ENCODE measurements around the gene FGR. TPM values are rescaled to one million over a fixed set of nuclear protein-coding genes. Genes with fewer than 3 reads are reported as not detected.
"Not testable (repeated sequence)": the region's sequence is repeated elsewhere in the genome, so short reads cannot be mapped to it uniquely, and the experiment has no call there.

The FGR gene
- total RNA-seq, 1 donor from 2014 or later, result 149 TPM

GRCh38 chr1:27630859-27631491 is 4.0 kb downstream of the FGR start:
- intact Hi-C loops (cut with DNase I), result no loop called here
- Histone ChIP-seq H3K9me3 (no peaks in the 10 kb centered on the region), H3K27me3 (no peaks in the 10 kb centered on the region), H3K4me1 (peaks cover 62% of the 10 kb centered on the region), H3K27ac (peak overlapping the region; percentile 87), H3K36me3 (no peaks in the 10 kb centered on the region), H3K4me3 (peak overlapping the region; percentile 53)
- ATAC-seq (peak; percentile 77), DNase-seq (peak; percentile 78)
- TF ChIP-seq CTCF (IDR thresholded peaks at IDR 0.05), result no peak

DNA sequence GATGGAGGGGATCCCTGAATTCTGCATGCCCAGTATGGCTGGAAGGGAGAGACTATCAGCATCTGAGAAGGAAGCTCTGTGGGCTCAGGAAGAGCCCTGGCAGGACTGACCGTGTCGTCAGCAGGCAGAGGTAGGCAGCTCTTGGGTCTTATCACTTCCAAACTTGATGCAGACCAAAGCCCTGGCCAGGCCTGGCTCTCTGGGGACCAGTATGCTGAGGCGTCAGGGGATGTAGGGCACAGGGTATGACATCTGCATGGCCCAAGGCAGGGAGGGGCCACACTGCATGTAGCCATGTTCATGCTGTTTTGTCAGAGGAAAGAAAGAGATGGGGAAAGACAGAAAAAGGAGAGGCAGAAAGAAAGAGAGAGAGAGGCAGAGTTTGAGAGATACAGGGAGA is 6.3 kb downstream of the FGR start:
- DNase-seq (no peak), ATAC-seq (no peak)
- Histone ChIP-seq H3K27me3 (no peaks in the 10 kb centered on the region), H3K4me1 (peaks cover 62% of the 10 kb centered on the region), H3K36me3 (no peaks in the 10 kb centered on the region), H3K4me3 (no peak overlapping the region), H3K9me3 (no peaks in the 10 kb centered on the region), H3K27ac (peak overlapping the region; percentile 87)
- intact Hi-C loops (cut with DNase I), result no loop called here
- TF ChIP-seq CTCF (IDR thresholded peaks at IDR 0.05), result no peak

DNA sequence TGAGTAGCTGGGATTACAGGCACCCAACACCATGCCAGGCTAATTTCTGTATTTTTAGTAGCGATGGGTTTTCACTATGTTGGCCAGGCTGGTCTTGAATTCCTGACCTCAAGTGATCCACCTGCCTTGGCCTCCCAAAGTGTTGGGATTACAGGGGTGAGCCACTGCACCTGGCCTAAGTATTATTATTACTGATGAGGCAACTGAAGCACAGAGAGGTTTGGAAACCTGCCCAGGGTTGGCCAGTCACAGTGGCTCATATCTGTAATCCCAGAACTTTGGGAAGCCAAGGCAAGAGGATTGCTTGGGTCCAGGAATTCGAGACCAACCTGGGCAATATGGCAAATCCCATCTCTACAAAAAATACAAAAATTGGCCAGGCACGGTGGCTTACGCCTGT is 7.3 kb downstream of the FGR start:
- H3K4me3 ChIP-seq; H3K27me3 ChIP-seq; H3K9me3 ChIP-seq; ATAC-seq; DNase-seq; H3K36me3 ChIP-seq; intact Hi-C loops (cut with DNase I): not testable (repeated sequence)
- Histone ChIP-seq H3K4me1 (peaks cover 60% of the 10 kb centered on the region), H3K27ac (peak overlapping the region; percentile 30)

GRCh38 chr1:27627061-27627460 is 7.9 kb downstream of the FGR start:
- DNase-seq (no peak), ATAC-seq (no peak)
- H3K4me3 ChIP-seq, result no peak overlapping the region
- no peaks in the 10 kb centered on the region for H3K9me3 ChIP-seq
- TF ChIP-seq CTCF (IDR thresholded peaks at IDR 0.05), result no peak
- intact Hi-C loops (cut with DNase I), result no loop called here
- H3K27ac ChIP-seq, result peak overlapping the region; percentile 30
- no peaks in the 10 kb centered on the region for H3K27me3 ChIP-seq
- H3K36me3 ChIP-seq, result peaks cover 7% of the 10 kb centered on the region
- H3K4me1 ChIP-seq, result peaks cover 53% of the 10 kb centered on the region

GRCh38 chr1:27626031-27626935 is 8.7 kb downstream of the FGR start:
- H3K4me3 ChIP-seq, result peak overlapping the region; percentile 28
- ATAC-seq, result peak; percentile 63
- DNase-seq, result no peak
- H3K36me3 ChIP-seq, result peaks cover 7% of the 10 kb centered on the region
- intact Hi-C loops (cut with DNase I), result no loop called here
- no peak for TF ChIP-seq CTCF (IDR thresholded peaks at IDR 0.05)
- peak overlapping the region; percentile 56 for H3K27ac ChIP-seq
- no peaks in the 10 kb centered on the region for H3K27me3 ChIP-seq
- H3K4me1 ChIP-seq, result peaks cover 53% of the 10 kb centered on the region
- no peaks in the 10 kb centered on the region for H3K9me3 ChIP-seq

Measured in upper lobe of right lung (tissue), 1 donor.